Fibroblast of skin of abdomen (primary cell): ENCODE data around the gene PARVA. TPM values are rescaled to one million over a fixed set of nuclear protein-coding genes. Genes with fewer than 3 reads are reported as not detected.
"Not testable (repeated sequence)": the region's sequence is repeated elsewhere in the genome, so short reads cannot be mapped to it uniquely, and the experiment has no call there.

Experiments used
- DNase-seq: peaks from one replicate; pipeline ENCODE4 v3.0.0-alpha.2; 2013
- polyA plus RNA-seq, 2 experiments: library from polyadenylated mRNA; unstranded; fragments of 120-200 nt; gene quantifications; one replicate each; pipeline ENCODE4 v1.2.1, GENCODE V29; 2013; ENCODE audit not compliant: insufficient read length in 2 of 2

PARVA gene, protein sequence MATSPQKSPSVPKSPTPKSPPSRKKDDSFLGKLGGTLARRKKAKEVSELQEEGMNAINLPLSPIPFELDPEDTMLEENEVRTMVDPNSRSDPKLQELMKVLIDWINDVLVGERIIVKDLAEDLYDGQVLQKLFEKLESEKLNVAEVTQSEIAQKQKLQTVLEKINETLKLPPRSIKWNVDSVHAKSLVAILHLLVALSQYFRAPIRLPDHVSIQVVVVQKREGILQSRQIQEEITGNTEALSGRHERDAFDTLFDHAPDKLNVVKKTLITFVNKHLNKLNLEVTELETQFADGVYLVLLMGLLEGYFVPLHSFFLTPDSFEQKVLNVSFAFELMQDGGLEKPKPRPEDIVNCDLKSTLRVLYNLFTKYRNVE
- 316 TPM for polyA plus RNA-seq (2013, experiment 1 of 2; ENCODE audit: insufficient read length)
- polyA plus RNA-seq (2013, experiment 2 of 2; ENCODE audit: insufficient read length) = 312 TPM

DNA sequence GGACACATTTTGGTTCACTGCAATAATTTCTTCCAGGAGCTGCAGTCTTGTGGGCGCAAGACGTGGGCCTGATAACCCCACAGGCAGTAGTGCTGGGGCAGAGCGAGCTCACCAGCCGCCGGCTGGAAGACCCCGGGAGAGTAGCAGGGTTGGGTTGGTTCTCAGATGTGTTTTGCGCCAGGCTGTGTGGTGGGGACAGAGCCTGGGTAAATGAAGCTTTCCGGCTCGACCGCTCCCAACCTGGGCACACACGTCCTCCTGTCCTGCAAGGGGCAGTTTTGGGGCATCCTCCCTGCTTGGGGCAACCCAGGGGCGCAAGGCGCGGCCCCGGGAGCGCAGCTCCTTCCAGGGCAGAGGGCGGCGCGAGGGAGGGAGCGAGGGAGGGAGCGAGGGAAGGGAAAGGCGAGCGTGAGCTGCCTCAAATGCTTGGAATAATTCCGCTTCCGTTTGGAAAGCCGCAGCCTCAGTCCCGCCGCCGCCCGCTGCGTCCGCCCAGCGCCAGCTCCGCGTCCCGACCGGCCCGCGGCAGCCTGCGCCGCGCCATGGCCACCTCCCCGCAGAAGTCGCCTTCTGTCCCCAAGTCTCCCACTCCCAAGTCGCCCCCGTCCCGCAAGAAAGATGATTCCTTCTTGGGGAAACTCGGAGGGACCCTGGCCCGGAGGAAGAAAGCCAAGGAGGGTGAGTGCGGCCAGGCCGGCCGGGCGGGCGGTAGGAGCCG lies at the start of gene PARVA:
Gene PARVA (plus strand): TSS at position 466 of the 718 bp plus-strand sequence. CDS start 77 bp downstream, at position 543.
- peak; percentile 89 for DNase-seq

DNA sequence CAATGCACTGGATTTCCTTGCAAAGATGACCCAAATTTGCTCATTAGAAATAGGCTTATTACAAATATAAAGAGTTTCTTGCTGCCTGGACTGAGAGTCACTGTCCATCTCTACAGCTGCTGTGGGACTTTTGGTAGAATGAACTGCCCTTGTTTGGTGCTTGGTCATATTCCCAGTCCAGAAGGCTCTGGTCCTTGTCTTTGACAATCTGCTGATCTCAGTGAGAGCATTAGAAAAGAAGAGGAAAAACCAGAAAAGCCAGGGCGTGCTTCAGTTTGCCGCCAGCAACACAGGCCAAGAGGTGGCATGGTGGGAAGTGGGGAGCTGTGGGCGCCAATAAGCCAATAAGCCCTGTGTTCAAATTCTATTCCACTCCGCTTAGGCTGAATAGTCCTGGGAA lies 48.2 kb upstream of the PARVA start:
- no peak for DNase-seq

DNA sequence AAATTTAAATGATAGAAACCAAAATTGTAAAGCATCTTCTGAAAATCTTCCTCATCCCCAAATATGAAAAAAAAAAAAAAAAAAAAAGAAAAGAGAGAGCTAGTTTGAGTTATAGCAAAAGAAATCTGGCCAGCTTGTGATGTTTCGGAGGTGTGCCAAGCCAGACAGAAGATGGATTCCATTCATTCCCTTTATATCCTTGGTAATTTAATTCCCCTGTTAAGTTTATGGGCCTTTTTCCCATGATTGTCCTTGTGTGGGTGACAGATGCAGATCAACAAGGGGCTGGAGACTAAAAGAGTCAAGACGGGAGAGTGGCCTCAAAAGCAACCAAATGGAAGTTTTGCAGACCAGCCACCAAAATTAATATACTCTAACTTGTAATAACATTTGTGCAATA lies 47.6 kb upstream of the PARVA start:
- DNase-seq = peak; percentile 27

DNA sequence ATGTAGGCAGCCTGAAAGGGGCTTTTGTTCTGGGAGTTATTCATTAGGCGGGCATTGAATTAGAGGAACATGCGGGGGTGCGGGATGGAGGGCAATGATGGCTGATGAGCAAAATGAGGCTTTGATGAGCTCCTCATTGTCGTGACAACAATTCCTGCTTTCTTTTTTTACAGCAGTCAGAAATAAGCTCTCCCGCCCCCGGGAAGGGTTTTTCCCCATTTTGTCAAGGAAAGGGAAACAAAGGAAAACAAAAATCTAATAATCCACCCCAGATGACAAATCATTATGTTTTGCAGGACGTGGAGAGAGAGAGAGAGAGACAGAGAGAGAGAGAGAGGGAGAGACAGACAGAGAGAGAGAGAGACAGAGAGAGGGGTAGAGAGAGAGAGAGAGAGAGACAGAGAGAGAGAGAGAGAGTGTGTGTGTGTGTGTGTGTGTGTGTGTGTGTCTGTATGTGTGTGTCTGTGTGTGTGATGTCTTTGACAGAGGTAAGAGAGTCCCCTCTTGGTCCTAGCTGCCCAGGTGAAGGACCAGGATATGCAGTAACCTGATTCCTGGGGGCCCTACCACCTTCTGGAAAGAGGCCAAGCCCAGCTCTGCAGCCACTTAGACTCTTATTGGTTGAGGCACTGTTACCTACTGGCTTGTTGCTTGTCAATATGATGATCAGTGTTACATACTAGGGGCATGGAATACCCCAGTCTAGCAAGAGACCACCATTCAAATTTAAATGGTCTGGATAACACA lies 46.7 kb upstream of the PARVA start:
- peak; percentile 22 for DNase-seq

DNA sequence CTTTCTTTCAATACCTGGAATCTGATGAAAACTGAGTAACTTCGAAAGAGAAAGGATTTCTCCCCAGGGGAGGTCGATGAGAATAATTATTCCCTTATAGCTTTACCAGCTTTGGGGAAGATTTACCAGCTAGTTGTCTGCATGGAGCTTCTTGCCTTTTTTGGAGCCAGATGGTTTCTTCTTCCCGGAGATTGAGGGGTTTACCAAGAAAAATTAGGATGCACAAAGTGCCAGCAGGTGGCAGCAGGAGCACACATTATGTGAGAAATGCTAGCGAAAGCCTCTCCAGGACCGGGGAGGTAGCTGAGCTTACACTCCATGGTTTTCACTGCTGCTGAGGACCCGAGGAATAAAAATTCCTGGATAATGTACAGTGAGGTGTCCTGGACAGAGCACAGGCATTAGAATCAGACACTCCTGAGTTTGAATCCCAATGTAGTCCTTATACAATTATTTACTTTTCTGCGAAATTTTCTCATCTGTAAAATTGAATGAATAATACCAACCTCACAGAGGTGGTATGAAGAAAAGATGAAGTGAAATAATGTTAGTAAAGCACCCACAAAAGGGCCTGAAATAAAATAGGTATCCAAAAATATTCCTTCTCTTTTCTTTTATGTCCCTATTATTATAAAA lies 46.0 kb upstream of the PARVA start:
- peak; percentile 89 for DNase-seq

DNA sequence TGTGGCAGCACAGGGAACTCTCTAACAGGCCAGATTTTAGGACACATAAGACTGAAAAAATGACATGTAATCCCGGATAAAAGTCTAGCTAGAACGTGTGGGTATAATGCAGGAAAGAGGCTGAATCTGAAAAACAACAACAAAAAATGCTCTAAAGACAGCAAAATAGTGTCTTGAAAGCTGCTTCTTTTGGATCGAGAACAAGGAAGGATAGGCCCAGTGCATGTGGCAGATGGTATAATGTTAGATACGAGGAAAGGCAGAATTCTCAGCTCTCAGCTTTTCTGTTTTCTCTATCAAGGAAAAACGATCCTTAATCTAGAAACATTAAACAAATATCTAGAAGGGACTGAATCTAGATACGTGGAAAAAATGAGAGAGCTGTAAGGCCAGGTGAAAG lies 33.8 kb upstream of the PARVA start:
- DNase-seq = no peak

DNA sequence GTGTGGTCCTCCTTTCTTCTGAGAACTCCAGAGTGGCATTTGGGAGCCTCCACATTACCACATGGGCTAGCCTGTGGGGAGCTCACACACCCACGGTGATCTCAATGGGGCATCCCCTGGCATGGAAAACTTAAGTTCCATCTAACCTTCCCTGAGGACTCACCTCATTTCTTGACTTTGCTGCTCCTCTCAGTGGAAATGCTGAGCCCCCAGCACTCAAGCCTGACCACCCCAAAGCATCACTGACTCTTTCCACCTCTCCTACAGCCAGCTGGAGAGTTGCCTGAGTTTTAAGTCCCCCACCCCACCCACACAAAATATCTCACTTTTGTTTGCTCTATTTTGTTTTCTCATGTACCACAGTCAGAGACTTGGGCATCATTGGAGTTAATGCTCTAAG lies 23.8 kb upstream of the PARVA start:
- no peak for DNase-seq

DNA sequence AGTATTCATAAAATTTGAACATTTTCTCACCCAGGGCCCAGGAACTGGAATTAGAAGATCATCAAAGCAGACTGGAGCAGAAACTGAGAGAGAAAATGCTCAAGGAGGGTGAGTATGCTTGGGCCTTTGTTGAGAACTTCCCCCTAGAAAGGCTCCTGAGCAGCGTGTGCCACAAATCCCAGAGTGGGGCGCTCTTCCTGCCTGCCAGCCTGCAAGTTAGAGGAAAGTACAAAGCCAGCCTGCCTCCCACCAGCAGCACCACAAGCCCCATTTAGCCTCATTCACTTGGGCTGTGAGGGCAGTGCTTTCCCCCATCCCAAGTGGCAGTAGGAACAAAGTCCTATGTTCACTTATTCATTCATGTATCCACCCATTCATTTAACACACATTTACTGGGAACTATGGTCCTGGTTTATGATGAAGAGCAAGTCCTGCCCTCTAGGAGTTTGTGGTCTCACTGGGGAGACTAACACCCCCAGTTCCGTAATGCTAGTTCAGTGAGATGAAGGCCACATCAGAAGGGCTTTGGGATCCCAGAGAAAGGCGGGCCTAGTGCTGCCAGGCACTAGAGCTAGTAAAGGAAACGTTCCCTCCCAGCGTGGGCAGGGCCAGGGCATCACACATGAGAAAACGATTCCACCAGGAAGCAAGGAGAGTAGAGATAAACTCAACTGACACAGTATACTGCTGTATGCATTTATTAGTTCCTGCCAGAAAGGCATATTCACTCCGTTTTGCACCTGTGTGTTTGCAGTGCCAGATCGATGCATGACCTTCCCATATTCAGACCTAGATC lies 22.4 kb upstream of the PARVA start:
- DNase-seq = no peak

DNA sequence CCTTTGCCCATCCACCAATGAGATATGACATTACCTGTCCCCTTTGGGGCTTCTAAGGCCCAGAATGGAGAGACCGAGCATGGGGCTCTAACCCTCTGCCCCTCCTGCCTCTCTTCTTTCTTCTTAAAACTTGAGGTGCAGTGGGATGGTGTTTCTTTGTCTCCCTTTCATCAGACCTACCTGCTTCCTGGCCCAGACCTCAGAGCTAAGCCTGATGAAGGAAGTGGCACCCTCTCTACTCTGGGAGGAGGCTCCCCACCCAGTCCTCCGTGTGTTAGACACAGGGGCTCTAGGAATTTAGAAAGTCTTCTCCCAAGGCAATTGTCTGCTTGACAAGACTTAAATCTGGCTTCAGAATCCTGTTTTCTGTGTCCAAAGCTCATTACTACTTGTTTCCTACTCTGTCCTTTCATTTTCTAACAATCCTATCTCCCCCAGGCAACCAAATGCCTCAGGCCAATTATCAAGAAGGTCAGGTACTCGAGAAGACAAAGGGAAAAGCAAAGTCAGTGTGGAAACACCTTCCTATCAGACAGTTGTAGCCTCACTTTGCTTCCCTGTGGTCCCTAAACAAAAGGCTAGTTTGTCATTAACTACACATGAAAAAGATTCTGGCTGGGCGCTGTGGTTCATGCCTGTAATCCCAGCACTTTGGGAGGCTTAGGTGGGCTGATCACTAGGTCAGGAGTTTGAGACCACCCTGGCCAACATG lies 20.3 kb upstream of the PARVA start:
- DNase-seq = no peak

DNA sequence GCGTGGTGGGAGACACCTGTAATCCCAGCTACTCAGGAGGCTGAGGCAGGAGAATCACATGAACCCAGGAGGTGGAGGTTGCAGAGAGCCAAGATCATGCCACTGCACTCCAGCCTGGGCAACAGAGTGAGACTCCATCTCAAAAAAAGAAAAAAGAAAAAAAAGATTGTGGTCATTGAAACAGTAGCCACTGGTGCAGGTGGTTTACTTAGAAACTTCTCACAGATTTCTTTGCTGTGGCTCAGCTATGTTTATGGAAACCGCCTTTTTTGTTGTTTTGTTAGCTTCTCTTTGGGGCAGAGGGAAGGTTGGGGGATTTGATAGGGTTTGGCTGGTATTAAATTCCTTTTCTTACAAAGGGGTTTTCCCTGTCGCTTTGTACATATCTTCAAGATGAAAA lies 19.7 kb upstream of the PARVA start:
- DNase-seq = not testable (repeated sequence)

DNA sequence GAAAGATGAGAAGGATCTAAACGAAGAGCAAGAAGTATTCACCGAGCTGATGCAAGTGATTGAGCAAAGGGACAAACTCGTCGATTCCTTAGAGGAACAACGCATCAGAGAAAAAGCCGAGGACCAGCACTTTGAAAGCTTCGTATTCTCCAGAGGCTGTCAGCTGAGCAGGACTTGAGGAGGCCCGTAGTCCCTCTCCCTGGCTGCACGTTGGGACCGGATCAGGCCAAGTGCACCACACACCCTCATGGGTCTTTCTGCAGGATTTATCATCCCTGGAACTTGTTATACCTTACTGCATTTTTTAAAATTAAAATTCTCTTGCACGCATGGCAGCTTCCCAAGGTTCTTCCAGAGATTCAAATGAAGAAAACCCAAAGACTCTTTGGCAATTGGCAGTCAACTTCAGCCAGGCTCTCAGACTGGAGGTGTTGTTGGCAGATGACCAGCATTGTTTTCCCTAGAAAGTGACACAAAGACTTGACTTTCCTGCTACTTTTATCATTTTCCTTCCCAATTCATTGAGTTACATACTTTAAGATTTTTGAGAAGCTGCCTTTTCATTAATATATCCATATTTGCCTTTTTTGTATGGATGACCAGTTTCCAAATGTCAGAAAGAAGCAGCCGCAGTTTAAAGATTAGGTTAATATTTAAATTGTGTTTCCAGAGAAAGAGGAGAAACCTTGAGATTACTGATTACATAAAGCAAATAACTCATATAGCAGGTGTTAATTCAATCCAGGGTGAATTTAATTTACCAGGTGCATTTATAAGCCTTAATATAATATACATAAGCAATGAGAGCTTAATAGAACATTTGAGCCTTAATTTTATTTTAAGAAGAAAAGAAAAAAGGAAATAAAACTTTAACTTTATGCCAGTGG lies 18.8 kb upstream of the PARVA start:
- no peak for DNase-seq

DNA sequence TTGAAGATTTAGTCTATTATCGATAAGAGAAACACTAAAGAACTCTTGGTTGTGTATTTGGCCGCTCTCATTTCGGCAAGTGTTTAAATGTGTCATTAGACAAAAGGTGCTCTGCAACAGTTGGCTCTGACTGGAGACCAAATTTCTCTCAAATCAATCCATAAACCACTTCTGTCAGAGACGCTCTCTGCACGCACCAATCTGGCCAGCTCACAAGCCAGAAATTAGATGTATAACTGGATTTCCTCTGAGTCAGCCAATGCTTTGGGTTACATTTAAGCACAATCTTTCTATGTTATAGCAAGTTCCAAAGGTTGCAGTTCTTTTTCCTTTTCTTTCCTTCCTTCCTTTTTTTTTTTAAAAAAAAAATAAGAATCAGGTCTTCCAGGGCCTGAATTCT lies 17.6 kb upstream of the PARVA start:
- DNase-seq = peak; percentile 78

DNA sequence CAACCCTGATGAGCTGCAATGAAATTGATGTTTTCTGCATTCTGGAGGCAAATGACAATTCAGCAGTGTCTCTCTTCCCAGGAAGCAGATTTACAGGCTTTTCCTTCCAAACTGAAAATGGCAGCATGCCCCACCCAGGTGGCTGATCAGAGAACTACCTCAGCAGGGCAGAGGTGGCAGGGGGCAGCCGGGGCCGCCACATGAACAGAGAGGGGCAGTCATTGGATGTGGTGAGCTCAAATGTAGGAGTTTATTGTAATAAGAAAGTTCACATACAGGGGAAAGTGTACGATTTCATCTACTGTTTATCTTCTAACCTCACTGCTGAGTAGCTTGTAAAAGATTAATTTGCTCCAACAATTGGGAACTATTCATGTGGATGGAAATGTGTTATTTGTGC lies 15.7 kb upstream of the PARVA start:
- DNase-seq = no peak

DNA sequence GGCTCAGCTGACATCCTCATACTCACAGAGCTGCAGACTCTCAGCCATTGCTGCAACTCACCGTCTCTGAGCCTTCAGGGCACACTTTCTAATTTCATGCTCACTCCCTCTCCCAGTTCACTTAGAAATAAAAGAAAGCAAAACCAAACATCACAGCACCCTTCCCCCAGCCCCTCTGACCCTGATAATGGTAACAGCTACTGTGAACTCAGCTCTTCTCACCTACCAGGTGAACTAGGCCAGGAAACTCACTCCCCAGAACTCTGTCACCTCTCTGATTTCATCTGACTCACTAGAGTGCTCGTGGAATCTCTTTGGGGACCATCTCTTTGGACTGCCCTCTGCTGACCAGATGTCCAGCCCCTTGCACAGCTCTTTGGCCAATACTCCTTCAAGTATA lies 14.5 kb upstream of the PARVA start:
- no peak for DNase-seq

DNA sequence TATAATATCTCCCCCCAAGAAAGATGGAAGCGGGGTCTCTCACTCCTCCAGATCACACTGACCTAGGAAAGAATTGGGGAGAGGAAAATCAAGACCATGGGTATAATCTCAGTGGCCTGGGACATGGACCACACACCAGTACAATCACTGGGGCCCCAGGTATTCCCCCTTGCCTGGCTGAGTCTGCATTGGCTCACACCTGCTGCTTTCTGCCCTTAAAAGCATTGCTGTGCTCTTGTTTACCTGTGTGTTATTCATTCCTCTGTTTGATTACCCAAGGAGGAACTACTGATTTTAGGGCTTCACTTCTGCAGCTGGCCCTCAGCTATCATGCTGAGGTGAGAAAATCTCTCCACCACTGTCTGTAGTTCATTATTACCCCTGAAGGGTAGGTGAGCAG lies 14.0 kb upstream of the PARVA start:
- no peak for DNase-seq

DNA sequence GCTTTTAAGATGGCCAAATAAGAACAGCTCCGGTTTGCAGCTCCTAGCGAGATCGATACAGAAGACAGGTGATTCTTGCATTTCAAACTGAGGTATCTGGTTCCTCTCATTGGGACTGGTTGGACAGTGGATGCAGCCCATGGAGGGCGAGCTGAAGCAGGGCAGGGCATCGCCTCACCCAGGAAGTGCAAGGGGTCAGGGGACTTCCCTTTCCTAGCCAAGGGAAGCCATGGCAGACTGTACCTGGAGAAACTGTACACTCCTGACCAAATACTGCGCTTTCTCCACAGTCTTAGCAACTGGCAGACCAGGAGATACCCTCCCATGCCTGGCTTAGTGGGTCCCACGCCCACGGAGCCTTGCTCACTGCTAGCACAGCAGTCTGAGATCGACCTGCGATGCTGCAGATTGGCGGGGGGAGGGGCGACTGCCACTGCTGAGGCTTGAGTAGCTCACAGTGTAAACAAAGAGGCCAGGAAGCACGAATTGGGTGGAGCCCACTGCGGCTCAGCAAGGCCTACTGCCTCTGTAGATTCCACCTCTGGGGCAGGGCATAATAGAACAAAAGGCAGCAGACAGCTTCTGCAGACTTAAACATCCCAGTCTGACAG lies 11.3 kb upstream of the PARVA start:
- DNase-seq = peak; percentile 46

DNA sequence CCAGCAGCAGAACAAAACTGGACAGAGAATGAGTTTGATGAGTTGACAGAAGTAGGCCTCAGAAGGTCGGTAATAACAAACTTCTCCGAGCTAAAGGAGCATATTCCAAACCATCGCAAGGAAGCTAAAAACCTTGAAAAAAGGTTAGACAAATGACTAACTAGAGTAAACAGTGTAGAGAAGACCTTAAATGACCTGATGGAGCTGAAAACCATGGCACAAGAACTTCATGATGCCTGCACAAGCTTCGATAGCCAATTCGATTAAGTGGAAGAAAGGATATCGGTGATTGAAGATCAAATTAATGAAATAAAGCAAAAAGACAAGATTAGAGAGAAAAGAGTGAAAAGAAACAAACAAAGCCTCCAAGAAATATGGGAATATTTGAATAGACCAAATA lies 10.3 kb upstream of the PARVA start:
- not testable (repeated sequence) for DNase-seq

DNA sequence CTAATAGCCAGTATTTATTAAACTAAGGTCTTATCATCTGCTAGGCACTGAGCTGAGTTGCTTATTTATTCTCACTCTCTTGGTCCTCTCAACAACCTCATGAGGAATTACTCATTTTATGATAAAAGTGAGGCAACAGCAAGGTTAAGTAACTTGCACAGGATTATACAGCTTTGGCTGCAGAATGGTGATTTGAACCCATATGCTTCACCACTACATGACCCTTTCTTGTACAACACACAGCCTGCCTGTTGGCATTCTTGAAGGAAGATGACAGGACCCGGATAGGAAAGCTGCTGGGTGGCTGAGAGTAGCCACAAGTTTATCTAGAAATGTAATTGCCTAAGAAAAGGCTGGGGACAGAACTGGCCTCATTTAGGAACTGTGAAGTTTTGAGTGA lies 5.3 kb upstream of the PARVA start:
- DNase-seq = no peak

DNA sequence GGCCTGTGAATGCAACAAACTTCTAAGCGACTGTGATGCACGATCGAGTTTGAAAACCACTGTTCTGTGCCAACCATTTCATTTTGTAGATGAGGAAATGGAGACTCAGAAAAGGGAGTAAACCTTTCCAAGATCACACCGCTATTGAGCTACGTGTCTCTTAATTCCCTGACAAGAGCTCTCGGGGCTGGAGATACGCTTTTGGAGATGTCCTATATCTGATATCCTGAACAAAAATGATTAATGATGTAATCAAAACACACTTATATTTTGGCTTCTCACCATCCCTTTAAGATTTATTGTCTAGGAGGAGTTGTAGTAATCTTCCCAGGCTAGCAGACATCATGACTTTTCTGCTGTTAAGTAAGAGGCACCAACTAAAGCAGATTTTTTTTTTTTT lies 1.7 kb upstream of the PARVA start:
- DNase-seq = no peak
